NCI-H146 (cell line): ENCODE data around the gene TBC1D3B.
"Not testable (repeated sequence)": the region's sequence is repeated elsewhere in the genome, so short reads cannot be mapped to it uniquely, and the experiment has no call there.

Experiments used
- DNase-seq: peaks from one replicate; lab custom pipeline; 2025; lab: John Stamatoyannopoulos, UW

TBC1D3B gene

GRCh38 chr17:36201102-36201501, 24.7 kb upstream of the TBC1D3B start:
- not testable (repeated sequence) for DNase-seq

- no peak for DNase-seq
Measured at GRCh38 chr17:36198831-36199465, 22.5 kb upstream of the TBC1D3B start.

- no peak for DNase-seq
Measured at GRCh38 chr17:36197387-36197703, 20.9 kb upstream of the TBC1D3B start.

- no peak for DNase-seq
Measured at GRCh38 chr17:36196131-36196486, 19.7 kb upstream of the TBC1D3B start.

GRCh38 chr17:36195434-36196130, 19.1 kb upstream of the TBC1D3B start:
- no peak for DNase-seq

GRCh38 chr17:36194832-36195433, 18.5 kb upstream of the TBC1D3B start:
- DNase-seq: not testable (repeated sequence)

GRCh38 chr17:36194147-36194831, 17.9 kb upstream of the TBC1D3B start:
- not testable (repeated sequence) for DNase-seq

- DNase-seq: no peak
Measured at GRCh38 chr17:36193216-36193775, 16.9 kb upstream of the TBC1D3B start.

- DNase-seq: not testable (repeated sequence)
Measured at GRCh38 chr17:36190549-36191330, 14.3 kb upstream of the TBC1D3B start.

- not testable (repeated sequence) for DNase-seq
Measured at GRCh38 chr17:36189993-36190392, 13.6 kb upstream of the TBC1D3B start.

GRCh38 chr17:36188891-36189306, 12.5 kb upstream of the TBC1D3B start:
- DNase-seq: no peak

- DNase-seq: not testable (repeated sequence)
Measured at GRCh38 chr17:36187943-36188665, 11.7 kb upstream of the TBC1D3B start.

- not testable (repeated sequence) for DNase-seq
Measured at GRCh38 chr17:36186810-36187763, 10.7 kb upstream of the TBC1D3B start.

- DNase-seq: no peak
Measured at GRCh38 chr17:36185416-36185815, 9.0 kb upstream of the TBC1D3B start.

- DNase-seq: no peak
Measured at GRCh38 chr17:36184023-36184765, 7.8 kb upstream of the TBC1D3B start.

GRCh38 chr17:36183001-36183971, 6.8 kb upstream of the TBC1D3B start:
- DNase-seq: no peak

- DNase-seq: no peak
Measured at GRCh38 chr17:36182176-36183000, 6.0 kb upstream of the TBC1D3B start.
